Neuronal stem cell (in vitro differentiated cells): ENCODE results near the gene SNRNP48.
A peak's percentile ranks its signal among the peaks of the same experiment; 100 is the strongest.

Source experiments
- DNase-seq: peaks from one replicate; pipeline ENCODE4 v3.0.0-alpha.2; 2013; ENCODE audit warnings: low spot score
- H2AFZ ChIP-seq: one replicate; pipeline ENCODE4 v1.6.1; 2013; ENCODE audit warnings: mild to moderate bottlenecking, low read length, inconsistent platforms
- H2AK5ac ChIP-seq: 2 replicates; pipeline ENCODE4 v1.6.1; 2013; ENCODE audit warnings: low read depth, mild to moderate bottlenecking, inconsistent platforms, low read length, moderate library complexity, mixed read lengths
- H2BK120ac ChIP-seq: 2 replicates; pipeline ENCODE4 v1.6.1; 2013; ENCODE audit warnings: low read depth, mild to moderate bottlenecking, inconsistent platforms, low read length, moderate library complexity, mixed read lengths
- H2BK12ac ChIP-seq: one replicate; pipeline ENCODE4 v1.6.1; 2013; ENCODE audit warnings: low read length, inconsistent platforms
- H2BK15ac ChIP-seq: 2 replicates; pipeline ENCODE4 v1.6.1; 2013; ENCODE audit warnings: mild to moderate bottlenecking, low read length, inconsistent platforms, mixed read lengths
- H2BK5ac ChIP-seq: one replicate; pipeline ENCODE4 v1.6.1; 2013; ENCODE audit warnings: inconsistent platforms, mild to moderate bottlenecking, low read length, moderate library complexity
- H3K14ac ChIP-seq: one replicate; pipeline ENCODE4 v1.6.1; 2013; ENCODE audit warnings: low read length, inconsistent platforms
- H3K18ac ChIP-seq: 2 replicates; pipeline ENCODE4 v1.6.1; 2013; ENCODE audit warnings: low read length, inconsistent platforms
- H3K23ac ChIP-seq: 2 replicates; pipeline ENCODE4 v1.6.1; 2013; ENCODE audit warnings: low read depth, mild to moderate bottlenecking, mixed read lengths, low read length, inconsistent platforms; ENCODE audit not compliant: poor library complexity
- H3K27ac ChIP-seq: replicated peaks from 3 replicates; pipeline ENCODE4 v1.5.1; 2013; ENCODE audit warnings: low read length, inconsistent platforms
- H3K27me3 ChIP-seq, 3 experiments: 2 replicates each; pipeline ENCODE4 v1.6.1; 2013; ENCODE audit warnings: low read length in 3 of 3, mild to moderate bottlenecking in 2 of 3, inconsistent platforms in 1 of 3, low read depth in 1 of 3, mixed read lengths in 1 of 3, moderate library complexity in 1 of 3; ENCODE audit not compliant: control insufficient read depth in 3 of 3, insufficient read depth in 3 of 3
- H3K36me3 ChIP-seq, 2 donors: replicated peaks in 1 of 2; 2 replicates each; pipeline ENCODE4 v1.6.1; 2013; ENCODE audit warnings: low read length in 2 of 2; ENCODE audit not compliant: control insufficient read depth in 2 of 2, insufficient read depth in 2 of 2
- H3K4ac ChIP-seq: 2 replicates; pipeline ENCODE4 v1.6.1; 2013; ENCODE audit warnings: inconsistent platforms, mild to moderate bottlenecking, low read length, moderate library complexity
- H3K4me1 ChIP-seq, 2 donors: 1 replicate in 1 of 2; 2 replicates in 1 of 2; pipeline ENCODE4 v1.6.1; 2013; ENCODE audit warnings: low read length in 2 of 2, low read depth in 1 of 2; ENCODE audit not compliant: control insufficient read depth in 2 of 2, insufficient read depth in 1 of 2
- H3K4me2 ChIP-seq: one replicate; pipeline ENCODE4 v1.6.1; 2013; ENCODE audit warnings: mild to moderate bottlenecking, low read length, inconsistent platforms; ENCODE audit not compliant: insufficient read depth, poor library complexity, severe bottlenecking
- H3K4me3 ChIP-seq, 2 donors: 2 replicates each; pipeline ENCODE4 v1.5.1; 2013; ENCODE audit warnings: low read length in 2 of 2, mild to moderate bottlenecking in 2 of 2, inconsistent platforms in 1 of 2, moderate library complexity in 1 of 2
- H3K79me1 ChIP-seq: one replicate; pipeline ENCODE4 v1.6.1; 2013; ENCODE audit warnings: low read depth, mild to moderate bottlenecking, inconsistent platforms, low read length, moderate library complexity
- H3K9ac ChIP-seq: one replicate; pipeline ENCODE4 v1.6.1; 2013; ENCODE audit warnings: mild to moderate bottlenecking, low read depth, low read length, inconsistent platforms; ENCODE audit not compliant: poor library complexity
- H3K9me3 ChIP-seq, 2 donors: replicated peaks in 1 of 2; 2 replicates each; pipeline versions ENCODE3 to v1.6.1; 2013; ENCODE audit warnings: low read length in 2 of 2, mild to moderate bottlenecking in 2 of 2, inconsistent platforms in 1 of 2, low read depth in 1 of 2, mixed read lengths in 1 of 2, moderate library complexity in 1 of 2; ENCODE audit not compliant: control insufficient read depth in 2 of 2, insufficient read depth in 1 of 2
- H4K8ac ChIP-seq: one replicate; pipeline ENCODE4 v1.6.1; 2013; ENCODE audit warnings: low read depth, mild to moderate bottlenecking, inconsistent platforms, low read length, moderate library complexity
- H4K91ac ChIP-seq: one replicate; pipeline ENCODE4 v1.6.1; 2013; ENCODE audit warnings: low read length, low read depth, mild to moderate bottlenecking, inconsistent platforms; ENCODE audit not compliant: poor library complexity
- WGBS, 2 donors: extraction: QIAGEN DNeasy Blood & Tissue Kit; methylation state at CpG; one replicate each; pipeline ENCODE4 v1.1.7; 2013; ENCODE audit warnings: missing lambda C conversion rate in 2 of 2, mixed read lengths in 1 of 2; ENCODE audit not compliant: insufficient read length in 2 of 2, insufficient replicate concordance in 1 of 2; ENCODE audit errors: extremely low coverage in 2 of 2; 5-methylcytosine and 5-hydroxymethylcytosine counted together

The SNRNP48 gene

DNA sequence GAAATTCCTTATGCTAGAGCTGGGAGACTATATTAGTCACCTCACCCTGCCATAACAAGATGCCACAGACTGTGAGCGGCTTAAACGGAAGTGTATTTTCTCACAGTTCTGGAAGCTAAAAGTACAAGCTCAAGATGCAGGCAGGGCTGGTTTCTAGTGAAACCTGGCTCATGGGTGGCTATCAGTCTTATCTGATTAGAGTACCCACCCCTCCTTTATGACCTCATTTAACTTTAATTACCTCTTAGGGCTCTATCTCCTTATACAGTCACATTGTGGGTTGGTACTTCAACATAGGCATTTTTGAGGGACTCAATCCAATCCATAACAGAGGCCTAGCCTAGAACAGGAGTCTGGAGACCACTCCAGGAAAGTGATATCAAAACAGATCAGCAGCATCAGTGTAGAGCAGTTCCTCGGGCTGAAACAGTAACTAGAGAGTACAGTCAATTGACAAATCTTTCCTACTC, 2.3 kb upstream of the SNRNP48 start:
- H2BK5ac ChIP-seq = no peak overlapping the region
- H3K36me3 ChIP-seq = peaks cover 10 to 24% of the 10 kb centered on the region in 2 donors
- no peak overlapping the region for H3K27ac ChIP-seq
- no peak overlapping the region for H3K4me2 ChIP-seq
- no peak overlapping the region for H3K4me3 ChIP-seq
- H3K27me3 ChIP-seq = peaks cover 0 to 25% (median 0%) of the 10 kb centered on the region in 3 experiments
- DNase-seq = no peak
- H3K18ac ChIP-seq = no peak overlapping the region
- H3K14ac ChIP-seq = no peak overlapping the region
- no CpG with 5 or more reads among the region's 3 CpGs for WGBS, 2 donors
- H3K79me1 ChIP-seq = peaks cover 7% of the 10 kb centered on the region
- no peak overlapping the region for H3K4ac ChIP-seq
- no peak overlapping the region for H2BK120ac ChIP-seq
- H3K23ac ChIP-seq = no peak overlapping the region
- no peak overlapping the region for H2BK12ac ChIP-seq
- H3K9me3 ChIP-seq = peaks cover 0 to 7% of the 10 kb centered on the region in 2 donors
- no peak overlapping the region for H4K8ac ChIP-seq
- H3K9ac ChIP-seq = no peak overlapping the region
- H2BK15ac ChIP-seq = no peak overlapping the region
- peaks cover 2 to 3% of the 10 kb centered on the region in 2 donors for H3K4me1 ChIP-seq
- H2AFZ ChIP-seq = no peak overlapping the region
- H2AK5ac ChIP-seq = no peak overlapping the region
- H4K91ac ChIP-seq = no peak overlapping the region

DNA sequence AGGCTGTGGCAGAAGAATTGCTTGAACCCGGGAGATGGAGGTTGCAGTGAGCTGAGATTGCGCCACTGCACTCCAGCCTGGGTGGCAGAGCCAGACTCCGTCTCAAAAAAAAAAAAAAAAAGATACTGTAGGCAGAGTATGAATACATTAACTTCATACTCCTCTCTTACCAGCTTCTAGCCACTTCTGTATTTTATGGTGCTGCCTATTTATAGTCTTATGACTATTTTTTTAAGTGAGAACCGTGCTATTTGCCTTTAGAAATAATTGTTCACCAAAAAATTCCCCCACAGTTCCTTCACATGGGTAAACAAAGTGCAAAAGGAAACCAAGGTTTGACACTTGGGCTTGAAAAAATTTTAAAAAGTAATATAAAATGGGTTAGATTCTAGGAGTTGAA, 1.5 kb upstream of the SNRNP48 start:
- H4K8ac ChIP-seq = no peak overlapping the region
- H2BK15ac ChIP-seq = no peak overlapping the region
- peaks cover 2 to 4% of the 10 kb centered on the region in 2 donors for H3K4me1 ChIP-seq
- no peak overlapping the region for H3K4me2 ChIP-seq
- peaks cover 0 to 7% of the 10 kb centered on the region in 2 donors for H3K9me3 ChIP-seq
- H3K79me1 ChIP-seq = peaks cover 7% of the 10 kb centered on the region
- H2BK5ac ChIP-seq = no peak overlapping the region
- H3K36me3 ChIP-seq = peaks cover 18 to 20% of the 10 kb centered on the region in 2 donors
- H2AFZ ChIP-seq = no peak overlapping the region
- H3K23ac ChIP-seq = no peak overlapping the region
- H4K91ac ChIP-seq = no peak overlapping the region
- H2BK12ac ChIP-seq = no peak overlapping the region
- WGBS, 2 donors = no CpG with 5 or more reads among the region's 4 CpGs
- no peak overlapping the region for H2AK5ac ChIP-seq
- H3K4ac ChIP-seq = no peak overlapping the region
- H3K4me3 ChIP-seq = no peak overlapping the region
- H2BK120ac ChIP-seq = no peak overlapping the region
- no peak overlapping the region for H3K14ac ChIP-seq
- no peak overlapping the region for H3K18ac ChIP-seq
- H3K27me3 ChIP-seq = peaks cover 0 to 20% (median 0%) of the 10 kb centered on the region in 3 experiments
- H3K9ac ChIP-seq = no peak overlapping the region
- H3K27ac ChIP-seq = no peak overlapping the region
- DNase-seq = no peak

DNA sequence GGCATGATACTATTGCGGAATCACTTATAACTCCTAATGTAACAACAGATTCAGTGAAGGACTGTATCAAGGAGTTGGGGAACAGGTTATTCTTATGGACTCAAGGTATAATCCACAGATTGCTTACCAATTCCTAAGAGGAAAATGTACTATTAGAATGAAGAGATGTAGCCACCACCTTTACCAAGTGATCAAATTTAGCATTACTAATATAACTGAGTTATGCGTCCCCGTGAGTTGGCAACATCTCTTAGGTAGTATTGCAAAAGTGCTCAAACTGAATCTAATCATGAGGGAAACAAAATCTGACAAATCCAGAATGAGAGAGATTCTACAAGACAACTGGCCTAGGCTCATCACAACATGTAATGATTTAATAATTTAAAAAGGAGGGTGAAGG, 777 bp upstream of the SNRNP48 start:
- Histone ChIP-seq H2BK15ac (no peak overlapping the region), H3K79me1 (peaks cover 7% of the 10 kb centered on the region), H3K4me1 (peaks cover 2 to 4% of the 10 kb centered on the region in 2 donors), H2BK5ac (no peak overlapping the region), H3K36me3 (peaks cover 13 to 26% of the 10 kb centered on the region in 2 donors), H3K4ac (no peak overlapping the region), H4K91ac (no peak overlapping the region), H3K14ac (no peak overlapping the region), H3K9ac (no peak overlapping the region), H3K4me2 (no peak overlapping the region), H3K4me3 (no peak overlapping the region), H2AK5ac (no peak overlapping the region), H4K8ac (no peak overlapping the region), H2BK120ac (no peak overlapping the region), H2AFZ (peak overlapping the region; percentile 85), H3K18ac (no peak overlapping the region), H2BK12ac (no peak overlapping the region), H3K27me3 (peaks cover 0 to 20% (median 0%) of the 10 kb centered on the region in 3 experiments), H3K23ac (no peak overlapping the region), H3K9me3 (peaks cover 0 to 7% of the 10 kb centered on the region in 2 donors), H3K27ac (no peak overlapping the region)
- no peak for DNase-seq
- WGBS, 2 donors = no CpG with 5 or more reads among the region's 3 CpGs

DNA sequence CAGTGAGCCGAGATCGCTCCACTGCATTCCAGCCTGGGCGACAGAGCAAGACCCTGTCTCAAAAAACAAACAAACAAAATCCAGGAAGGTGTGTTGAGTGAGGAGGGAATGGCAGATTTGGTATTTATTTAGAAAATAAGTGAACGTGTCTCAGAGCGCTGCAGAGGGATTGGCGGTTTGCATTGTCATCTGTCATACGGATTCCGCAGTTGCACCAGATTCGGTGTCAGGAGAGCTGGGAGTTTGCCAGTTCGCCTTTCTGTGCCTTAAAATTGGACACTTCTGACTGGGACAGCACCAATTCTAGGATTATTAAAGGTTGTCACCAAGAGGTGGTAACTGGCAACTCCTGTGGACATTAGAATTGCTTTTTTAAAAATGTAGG, 912 bp downstream of the SNRNP48 start:
- Histone ChIP-seq H3K9ac (peak overlapping the region; percentile 63), H3K36me3 (peaks cover 10 to 42% of the 10 kb centered on the region in 2 donors), H3K18ac (no peak overlapping the region), H4K8ac (no peak overlapping the region), H3K79me1 (peaks cover 7% of the 10 kb centered on the region), H3K4me3 (peak overlapping the region; percentile 59 to 85), H3K27ac (no peak overlapping the region), H2AK5ac (no peak overlapping the region), H3K14ac (no peak overlapping the region), H3K9me3 (peaks cover 0 to 7% of the 10 kb centered on the region in 2 donors), H2BK12ac (no peak overlapping the region), H2AFZ (peak overlapping the region; percentile 85), H3K27me3 (peaks cover 0 to 14% (median 0%) of the 10 kb centered on the region in 3 experiments), H3K4me1 (peaks cover 2 to 4% of the 10 kb centered on the region in 2 donors), H4K91ac (no peak overlapping the region), H3K23ac (no peak overlapping the region), H2BK15ac (no peak overlapping the region), H2BK5ac (no peak overlapping the region), H3K4ac (no peak overlapping the region), H3K4me2 (peak overlapping the region; percentile 19), H2BK120ac (no peak overlapping the region)
- no peak for DNase-seq
- no CpG with 5 or more reads among the region's 10 CpGs for WGBS, 2 donors
